DMS153 treated with DMSO at 0.1 percent for 48 hours (cell line): ENCODE data around the gene LMF1.
"Not testable (repeated sequence)": the region's sequence is repeated elsewhere in the genome, so short reads cannot be mapped to it uniquely, and the experiment has no call there.

ENCODE experiments used
- DNase-seq: peaks from one replicate; lab custom pipeline; 2025; ENCODE audit not compliant: unreplicated experiment; lab: John Stamatoyannopoulos, UW

The LMF1 gene

GRCh38 chr16:973366-973765, 2.6 kb upstream of the LMF1 start:
- DNase-seq: no peak

DNA sequence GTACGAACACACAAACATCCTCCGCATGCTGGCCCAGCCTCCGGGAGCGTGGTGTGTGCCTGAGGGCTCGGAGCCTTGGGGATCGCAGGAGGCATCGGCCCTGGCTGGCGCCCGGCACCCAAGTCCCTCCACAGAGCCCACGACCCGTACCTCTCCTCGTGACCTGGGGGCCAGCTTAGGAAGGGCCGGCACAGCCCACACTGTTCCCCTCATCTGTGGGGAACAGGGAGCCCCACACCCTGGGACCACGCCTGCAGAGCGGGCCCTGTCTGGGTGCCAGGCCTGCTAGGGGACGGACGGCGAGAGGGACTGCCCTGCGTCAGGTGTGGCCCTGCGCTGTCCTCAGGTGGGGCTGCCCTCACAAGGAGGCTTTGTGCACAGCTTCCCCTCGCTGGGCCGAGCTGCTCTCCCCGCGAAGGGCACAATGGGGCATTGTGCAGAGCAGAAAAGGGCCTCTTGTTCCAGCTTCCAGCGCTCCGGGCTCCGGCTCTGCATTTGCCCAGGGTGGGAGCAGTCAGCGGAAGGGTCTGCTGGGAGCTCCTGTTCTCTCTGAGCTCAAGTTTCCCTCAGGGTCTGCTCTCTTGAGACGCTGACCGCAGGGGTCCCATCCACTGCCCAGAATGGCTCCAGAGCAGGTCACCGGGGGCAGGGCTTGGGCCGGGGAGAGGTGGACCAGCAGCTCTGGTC, 1.7 kb upstream of the LMF1 start:
- no peak for DNase-seq

- DNase-seq: no peak
Measured at GRCh38 chr16:971981-972315, 1.2 kb upstream of the LMF1 start.

GRCh38 chr16:971582-971905, 760 bp upstream of the LMF1 start:
- DNase-seq: no peak

DNA sequence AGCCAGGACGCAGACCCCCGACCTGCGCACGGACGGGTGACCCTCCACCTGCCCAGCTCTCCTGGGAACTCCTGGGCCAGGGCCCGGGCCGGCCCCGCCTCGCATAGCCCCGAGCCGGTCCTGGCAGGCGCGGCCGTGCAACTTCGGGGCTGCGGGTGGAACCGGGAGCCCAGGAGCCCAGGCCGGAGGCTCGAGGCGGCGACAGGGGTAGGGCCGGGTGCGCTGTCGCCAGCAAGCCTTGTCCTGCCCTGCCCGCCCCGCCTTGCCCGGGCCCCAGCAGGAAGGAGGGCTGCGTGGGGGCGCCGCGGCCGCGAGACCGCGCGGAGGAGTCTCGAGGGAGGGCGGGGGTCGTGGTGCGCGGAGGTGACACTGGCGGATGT, 408 bp downstream of the LMF1 start:
- DNase-seq: no peak

GRCh38 chr16:969508-970385, 1.0 kb downstream of the LMF1 start:
- no peak for DNase-seq

- no peak for DNase-seq
Measured at GRCh38 chr16:968620-969019, 2.2 kb downstream of the LMF1 start.

DNA sequence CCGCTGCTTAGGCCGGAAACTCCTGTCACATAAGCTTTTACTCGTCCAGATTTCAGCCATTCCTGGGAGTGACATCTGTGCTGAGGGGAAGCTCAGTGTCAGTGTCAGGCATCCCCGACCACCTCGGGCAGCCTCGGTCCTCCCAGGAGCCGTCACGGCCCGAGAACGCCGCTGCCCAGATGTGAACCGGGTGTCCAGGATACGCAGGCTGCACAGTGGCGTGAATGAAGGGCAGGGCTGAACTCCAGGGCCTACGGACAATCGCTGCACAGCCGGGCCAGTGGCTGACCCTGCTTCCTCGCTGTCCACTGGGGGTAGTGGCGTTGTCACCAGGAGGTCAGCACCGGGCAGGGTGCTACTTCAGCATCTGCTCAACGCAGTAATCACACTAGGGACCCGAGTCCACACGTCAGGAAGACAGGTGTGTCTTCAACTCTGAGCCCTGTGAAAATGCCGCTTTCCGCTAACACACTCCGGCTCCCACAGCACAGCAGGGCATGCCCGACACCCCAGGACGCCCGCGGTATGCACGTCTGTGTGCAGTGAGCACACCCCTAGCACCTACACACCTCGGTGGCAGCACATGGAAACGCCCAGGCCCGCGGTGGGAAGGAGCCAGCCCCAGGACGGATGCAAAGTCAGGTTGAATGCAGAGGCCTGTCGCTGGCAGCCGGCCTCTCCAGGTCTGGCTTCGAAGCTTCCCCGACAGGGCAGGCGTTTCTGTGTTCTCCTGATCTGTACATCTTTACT, 3.1 kb downstream of the LMF1 start:
- DNase-seq: no peak

- DNase-seq: no peak
Measured at GRCh38 chr16:967077-967541, 3.7 kb downstream of the LMF1 start.

GRCh38 chr16:966505-966904, 4.3 kb downstream of the LMF1 start:
- DNase-seq: no peak

GRCh38 chr16:966035-966434, 4.7 kb downstream of the LMF1 start:
- DNase-seq: no peak

- no peak for DNase-seq
Measured at GRCh38 chr16:965487-965886, 5.3 kb downstream of the LMF1 start.

- DNase-seq: no peak
Measured at GRCh38 chr16:965036-965395, 5.8 kb downstream of the LMF1 start.

DNA sequence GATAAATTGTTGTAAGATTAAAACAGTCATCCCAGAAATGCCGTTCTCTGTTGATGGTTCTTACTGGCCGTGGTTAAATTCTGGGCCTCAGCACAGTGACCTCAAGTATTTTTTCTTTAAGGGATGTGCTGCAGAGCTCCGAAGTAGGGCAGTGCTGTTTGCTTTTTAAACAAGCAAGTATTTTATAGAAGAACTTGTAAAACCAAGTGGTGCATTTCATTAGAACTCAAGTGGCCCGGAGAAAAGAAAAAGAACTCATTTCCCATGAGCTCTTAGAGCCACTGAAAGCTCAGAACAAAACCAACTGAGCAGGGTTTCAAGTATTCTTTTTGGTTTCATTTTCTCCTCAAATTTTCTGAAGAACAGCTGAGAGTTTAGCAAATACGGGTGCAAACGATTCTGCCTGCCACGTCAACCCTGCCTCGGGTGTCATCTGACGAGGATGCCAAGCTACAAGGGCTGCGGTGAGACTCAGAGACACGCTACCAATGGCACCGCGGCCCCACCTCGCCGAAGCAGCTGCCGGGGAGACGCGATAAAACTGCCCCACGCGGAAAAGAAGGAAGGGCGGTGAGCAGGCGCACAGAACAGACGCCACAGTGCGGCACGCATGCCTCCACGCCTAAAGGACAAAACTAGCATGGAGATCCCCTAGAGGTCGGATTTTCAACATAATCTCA, 6.3 kb downstream of the LMF1 start:
- DNase-seq: no peak

GRCh38 chr16:963913-964312, 6.9 kb downstream of the LMF1 start:
- no peak for DNase-seq

- DNase-seq: no peak
Measured at GRCh38 chr16:962901-963814, 7.6 kb downstream of the LMF1 start.

- no peak for DNase-seq
Measured at GRCh38 chr16:962366-962765, 8.4 kb downstream of the LMF1 start.

- no peak for DNase-seq
Measured at GRCh38 chr16:959232-960040, 11.3 kb downstream of the LMF1 start.

DNA sequence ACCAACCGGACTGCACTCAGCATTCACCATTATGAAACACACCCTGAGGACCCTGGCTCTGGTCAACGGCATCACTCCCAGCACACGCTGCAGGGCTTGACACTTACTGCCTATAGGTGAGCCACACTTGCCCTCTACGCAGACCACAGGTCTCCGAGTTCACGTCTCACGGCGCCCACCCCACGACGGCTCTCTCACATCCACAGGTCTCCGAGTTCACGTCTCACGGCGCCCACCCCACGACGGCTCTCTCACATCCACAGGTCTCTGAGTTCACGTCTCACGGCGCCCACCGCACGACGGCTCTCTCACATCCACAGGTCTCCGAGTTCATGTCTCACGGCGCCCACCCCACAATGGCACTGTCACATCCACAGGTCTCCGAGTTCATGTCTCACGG, 15.0 kb downstream of the LMF1 start:
- DNase-seq: not testable (repeated sequence)

DNA sequence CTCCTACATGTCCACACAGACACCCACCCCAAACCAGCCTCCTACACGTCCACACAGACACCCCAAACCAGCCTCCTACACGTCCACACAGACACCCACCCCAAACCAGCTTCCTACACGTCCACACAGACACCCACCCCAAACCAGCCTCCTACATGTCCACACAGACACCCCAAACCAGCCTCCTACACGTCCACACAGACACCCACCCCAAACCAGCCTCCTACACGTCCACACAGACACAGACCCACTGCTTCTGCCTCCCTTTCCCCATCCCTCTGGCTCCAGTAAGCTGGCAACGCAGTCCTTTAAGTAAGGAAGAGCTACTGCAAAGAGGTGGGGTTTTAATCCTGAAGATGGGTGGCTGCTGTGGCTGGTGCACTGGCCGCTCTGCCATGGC, 17.0 kb downstream of the LMF1 start:
- DNase-seq: not testable (repeated sequence)
